HEK293 (cell line): Measurements from ENCODE around the gene ADORA2A.
"Not testable (repeated sequence)": the region's sequence is repeated elsewhere in the genome, so short reads cannot be mapped to it uniquely, and the experiment has no call there.

Experiments used
- CTCF ChIA-PET: fragments of 350-600 bp; formaldehyde crosslinking; extraction: SDS; loops from one replicate; lab custom pipeline; 2021; ENCODE audit warnings: antibody characterized with exemption; lab: Yijun Ruan, JAX
- POLR2A ChIA-PET: fragments of 300-600 bp; formaldehyde crosslinking; extraction: SDS; loops from one replicate; lab custom pipeline; 2020; ENCODE audit warnings: antibody characterized with exemption, inconsistent platforms; lab: Yijun Ruan, JAX
- H3K27ac ChIP-seq: fragments of 200-500 bp; sonication (Bioruptor generic); 2 replicates; pipeline ENCODE4 v1.5.1; 2014; ENCODE audit warnings: low read depth, low read length, control low read depth, inconsistent platforms; ENCODE audit errors: extremely low read depth
- H3K36me3 ChIP-seq, 2 experiments: fragments of 200-500 bp in 1 of 2; sonication (Bioruptor generic) in 1 of 2; 1 replicate in 1 of 2; 2 replicates in 1 of 2; pipeline ENCODE4 v1.5.1; 2014 to 2017; ENCODE audit warnings: inconsistent platforms in 2 of 2, low read length in 2 of 2; ENCODE audit not compliant: control insufficient read depth in 2 of 2, insufficient read depth in 1 of 2
- H3K4me1 ChIP-seq: fragments of 200-500 bp; sonication (Bioruptor generic); 2 replicates; pipeline ENCODE4 v1.5.1; 2014; ENCODE audit warnings: mild to moderate bottlenecking, low read length, inconsistent platforms; ENCODE audit not compliant: control insufficient read depth, insufficient read depth
- H3K4me3 ChIP-seq: 2 replicates; pipeline ENCODE4 v1.5.1; 2011; ENCODE audit warnings: low read depth, mild to moderate bottlenecking, control low read depth, low read length, moderate library complexity
- H3K9me3 ChIP-seq: fragments of 200-500 bp; sonication (Bioruptor generic); 2 replicates; pipeline ENCODE4 v1.5.1; 2014; ENCODE audit warnings: low read depth, low read length, inconsistent platforms; ENCODE audit not compliant: control insufficient read depth, insufficient read depth
- ZNF146 ChIP-seq: fragments of 450-650 bp; formaldehyde crosslinking; IDR thresholded peaks from 2 replicates; pipeline ENCODE4 v1.5.1; 2016; ENCODE audit warnings: missing biosample characterization, missing genetic modification characterization

Gene ADORA2A

GRCh38 chr22:24489434-24489833 is 62.0 kb downstream of the ADORA2A start:
- POLR2A ChIA-PET = not testable (repeated sequence)

More at GRCh38 chr22:24489434-24489833, 62.0 kb downstream of the ADORA2A start:
- not testable (repeated sequence) for H3K9me3 ChIP-seq, H3K27ac ChIP-seq, H3K4me1 ChIP-seq, H3K4me3 ChIP-seq, H3K36me3 ChIP-seq
- CTCF ChIA-PET = interaction anchor here (1.5 kb wide), 1 partner anchor 14 kb away, joined by 7 read pairs; no protein-coding TSS in a partner anchor
- peak; percentile 71; the same call in 1 of the 2 replicates for TF ChIP-seq ZNF146
